ENCODE measurements around the gene MICAL2.

DNA sequence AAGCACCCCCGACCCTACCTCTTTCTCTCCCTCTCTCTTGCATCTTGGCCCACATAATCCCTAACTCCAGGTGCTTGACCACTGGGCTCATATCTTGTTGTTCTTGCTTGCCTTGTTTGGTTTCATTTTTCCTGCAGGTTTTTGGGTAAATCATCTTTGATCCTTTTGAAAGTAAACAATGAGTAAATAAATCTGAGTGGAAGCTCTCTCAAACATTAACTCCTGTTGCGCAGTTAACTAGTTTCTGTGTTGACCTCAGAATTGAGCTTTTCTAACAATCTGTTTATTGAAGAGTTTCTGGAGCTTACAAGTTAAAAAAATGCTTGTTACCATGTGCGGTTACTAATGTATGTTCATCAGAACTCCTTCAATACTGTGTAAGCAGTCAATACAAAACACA is 38.8 kb upstream of the MICAL2 start:
- no peak for TF ChIP-seq NFIC (IDR thresholded peaks at IDR 0.05; ENCODE audit: low read depth, low read length)
- TF ChIP-seq CHD1 (IDR thresholded peaks at IDR 0.05; ENCODE audit: low read depth, low read length) = no peak
- TF ChIP-seq, protein P1, sequence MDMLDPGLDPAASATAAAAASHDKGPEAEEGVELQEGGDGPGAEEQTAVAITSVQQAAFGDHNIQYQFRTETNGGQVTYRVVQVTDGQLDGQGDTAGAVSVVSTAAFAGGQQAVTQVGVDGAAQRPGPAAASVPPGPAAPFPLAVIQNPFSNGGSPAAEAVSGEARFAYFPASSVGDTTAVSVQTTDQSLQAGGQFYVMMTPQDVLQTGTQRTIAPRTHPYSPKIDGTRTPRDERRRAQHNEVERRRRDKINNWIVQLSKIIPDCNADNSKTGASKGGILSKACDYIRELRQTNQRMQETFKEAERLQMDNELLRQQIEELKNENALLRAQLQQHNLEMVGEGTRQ (IDR thresholded peaks at IDR 0.05; ENCODE audit: borderline replicate concordance, low read depth, low read length) = no peak
- TF ChIP-seq IRF4 (IDR thresholded peaks at IDR 0.05; ENCODE audit: low read depth, low read length) = no peak
